Nephron progenitor cell (in vitro differentiated cells): ENCODE results near the gene REL.

ENCODE experiments used
- DNase-seq: peaks from one replicate; pipeline ENCODE4 v3.0.0; 2021
- H3K27ac Mint-ChIP-seq: 2 replicates; pipeline ENCODE4 v1.8.0; 2021; ENCODE audit warnings: mild to moderate bottlenecking, moderate library complexity, mixed read lengths
- H3K27me3 Mint-ChIP-seq: 2 replicates; pipeline ENCODE4 v1.8.0; 2021; ENCODE audit warnings: mild to moderate bottlenecking, low read depth, mixed read lengths; ENCODE audit not compliant: poor library complexity
- H3K36me3 Mint-ChIP-seq: 2 replicates; pipeline ENCODE4 v1.8.0; 2021; ENCODE audit warnings: low read depth, mixed read lengths
- H3K4me1 Mint-ChIP-seq: 2 replicates; pipeline ENCODE4 v1.8.0; 2021; ENCODE audit warnings: mixed read lengths
- H3K4me3 Mint-ChIP-seq: 2 replicates; pipeline ENCODE4 v1.8.0; 2021; ENCODE audit warnings: mild to moderate bottlenecking, moderate library complexity, mixed read lengths
- H3K9me3 Mint-ChIP-seq: 2 replicates; pipeline ENCODE4 v1.8.0; 2021; ENCODE audit warnings: mild to moderate bottlenecking, moderate library complexity, mixed read lengths
- TF ChIP-seq, protein P1 (sequence below): fragments of 200-600 bp; sonication (generic); IDR thresholded peaks from 2 replicates; pipeline ENCODE4 v1.5.0; 2021; ENCODE audit warnings: antibody characterized with exemption

REL gene

DNA sequence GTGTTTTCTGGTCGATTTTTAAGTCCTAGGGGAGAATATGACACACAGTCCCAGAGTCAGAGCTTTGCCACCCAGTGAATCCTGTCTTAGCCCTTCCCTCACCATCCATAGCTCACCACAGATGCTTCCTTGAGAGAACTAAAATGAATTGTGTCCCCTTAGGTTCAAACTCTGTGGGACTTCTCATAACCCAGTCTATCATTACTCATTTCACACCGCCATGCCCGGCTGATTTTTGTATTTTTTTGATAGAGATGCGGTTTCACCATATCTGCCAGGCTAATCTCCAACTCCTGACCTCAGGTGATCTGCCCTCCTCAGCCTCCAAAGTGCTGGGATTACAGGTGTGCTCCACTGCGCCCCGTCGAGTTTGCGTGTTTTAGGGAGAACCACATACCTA, 66.8 kb downstream of the REL start:
- TF ChIP-seq, protein P1, sequence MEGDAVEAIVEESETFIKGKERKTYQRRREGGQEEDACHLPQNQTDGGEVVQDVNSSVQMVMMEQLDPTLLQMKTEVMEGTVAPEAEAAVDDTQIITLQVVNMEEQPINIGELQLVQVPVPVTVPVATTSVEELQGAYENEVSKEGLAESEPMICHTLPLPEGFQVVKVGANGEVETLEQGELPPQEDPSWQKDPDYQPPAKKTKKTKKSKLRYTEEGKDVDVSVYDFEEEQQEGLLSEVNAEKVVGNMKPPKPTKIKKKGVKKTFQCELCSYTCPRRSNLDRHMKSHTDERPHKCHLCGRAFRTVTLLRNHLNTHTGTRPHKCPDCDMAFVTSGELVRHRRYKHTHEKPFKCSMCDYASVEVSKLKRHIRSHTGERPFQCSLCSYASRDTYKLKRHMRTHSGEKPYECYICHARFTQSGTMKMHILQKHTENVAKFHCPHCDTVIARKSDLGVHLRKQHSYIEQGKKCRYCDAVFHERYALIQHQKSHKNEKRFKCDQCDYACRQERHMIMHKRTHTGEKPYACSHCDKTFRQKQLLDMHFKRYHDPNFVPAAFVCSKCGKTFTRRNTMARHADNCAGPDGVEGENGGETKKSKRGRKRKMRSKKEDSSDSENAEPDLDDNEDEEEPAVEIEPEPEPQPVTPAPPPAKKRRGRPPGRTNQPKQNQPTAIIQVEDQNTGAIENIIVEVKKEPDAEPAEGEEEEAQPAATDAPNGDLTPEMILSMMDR = no peak
- Mint-ChIP-seq H3K4me3 (no peak overlapping the region), H3K4me1 (no peaks in the 10 kb centered on the region), H3K9me3 (peaks cover 21% of the 10 kb centered on the region), H3K27me3 (no peaks in the 10 kb centered on the region), H3K36me3 (peaks cover 48% of the 10 kb centered on the region), H3K27ac (no peak overlapping the region)
- DNase-seq = no peak

DNA sequence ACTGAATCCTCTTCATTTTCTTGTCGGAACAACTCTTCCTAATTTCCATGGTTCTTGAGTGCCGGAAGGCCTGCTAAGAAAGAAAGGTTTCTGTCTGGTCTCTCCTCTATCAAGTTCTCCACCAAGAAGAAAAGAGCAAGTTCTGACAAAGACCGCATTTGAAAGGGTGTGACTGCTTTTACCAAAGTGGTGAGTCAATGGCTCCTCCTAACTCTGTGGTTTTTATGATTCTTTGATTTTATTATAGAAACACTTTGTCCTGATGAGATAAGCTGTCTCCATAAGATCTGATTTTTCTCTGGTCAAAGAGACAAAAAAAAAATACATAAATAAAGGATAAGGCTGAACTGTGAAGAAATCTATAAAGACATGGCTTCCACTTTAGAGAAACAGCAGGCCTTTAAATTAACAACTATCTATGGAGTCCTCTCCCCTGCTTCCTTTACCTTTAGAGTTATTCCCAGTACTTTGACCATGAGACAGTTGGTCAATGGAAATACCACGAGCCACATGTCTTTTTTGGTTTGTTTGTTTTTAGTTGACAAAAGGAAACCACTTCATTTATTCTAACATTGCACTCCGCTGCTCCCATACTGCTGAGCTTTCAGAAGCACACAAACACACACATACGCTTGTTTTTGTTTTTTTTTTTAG, 67.7 kb downstream of the REL start:
- Mint-ChIP-seq H3K27me3 (no peaks in the 10 kb centered on the region), H3K27ac (no peak overlapping the region), H3K4me1 (no peaks in the 10 kb centered on the region), H3K4me3 (no peak overlapping the region), H3K36me3 (peaks cover 56% of the 10 kb centered on the region), H3K9me3 (peaks cover 21% of the 10 kb centered on the region)
- TF ChIP-seq, protein P1 = no peak
- no peak for DNase-seq

DNA sequence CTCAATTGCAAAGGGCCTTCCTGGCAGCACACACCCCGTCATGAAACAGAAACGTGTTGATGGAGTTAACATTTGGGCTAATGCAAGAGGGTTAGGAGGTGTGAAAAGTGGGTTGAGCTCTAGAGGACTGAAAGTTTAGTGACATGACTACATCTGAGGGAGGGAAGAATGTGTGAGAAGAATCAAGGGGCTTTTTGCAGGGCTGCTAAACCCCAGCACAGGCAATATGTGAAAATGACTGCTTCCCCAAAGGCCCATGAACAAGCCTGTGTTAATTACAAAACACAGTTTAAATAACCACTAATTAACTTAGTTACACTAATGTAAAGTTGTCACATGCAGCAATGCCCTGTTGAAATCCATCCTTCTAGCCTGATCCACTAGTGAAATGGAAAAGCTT, 72.8 kb downstream of the REL start:
- H3K27ac Mint-ChIP-seq = no peak overlapping the region
- H3K4me1 Mint-ChIP-seq = no peaks in the 10 kb centered on the region
- DNase-seq = no peak
- no peak overlapping the region for H3K4me3 Mint-ChIP-seq
- H3K9me3 Mint-ChIP-seq = peaks cover 15% of the 10 kb centered on the region
- peaks cover 34% of the 10 kb centered on the region for H3K36me3 Mint-ChIP-seq
- TF ChIP-seq, protein P1 = no peak
- H3K27me3 Mint-ChIP-seq = no peaks in the 10 kb centered on the region

GRCh38 chr2:60957224-60957623, 75.8 kb downstream of the REL start:
- Mint-ChIP-seq H3K9me3 (no peaks in the 10 kb centered on the region), H3K27ac (no peak overlapping the region), H3K27me3 (peaks cover 4% of the 10 kb centered on the region), H3K36me3 (peaks cover 14% of the 10 kb centered on the region), H3K4me3 (no peak overlapping the region), H3K4me1 (no peaks in the 10 kb centered on the region)
- TF ChIP-seq, protein P1 = no peak
- no peak for DNase-seq

- H3K9me3 Mint-ChIP-seq = no peaks in the 10 kb centered on the region
- TF ChIP-seq, protein P1 = no peak
- peaks cover 4% of the 10 kb centered on the region for H3K27me3 Mint-ChIP-seq
- no peak overlapping the region for H3K4me3 Mint-ChIP-seq
- no peak overlapping the region for H3K27ac Mint-ChIP-seq
- no peak for DNase-seq
- H3K36me3 Mint-ChIP-seq = peaks cover 13% of the 10 kb centered on the region
- H3K4me1 Mint-ChIP-seq = no peaks in the 10 kb centered on the region
These were observed 76.3 kb downstream of the REL start for GRCh38 chr2:60957643-60958042.

DNA sequence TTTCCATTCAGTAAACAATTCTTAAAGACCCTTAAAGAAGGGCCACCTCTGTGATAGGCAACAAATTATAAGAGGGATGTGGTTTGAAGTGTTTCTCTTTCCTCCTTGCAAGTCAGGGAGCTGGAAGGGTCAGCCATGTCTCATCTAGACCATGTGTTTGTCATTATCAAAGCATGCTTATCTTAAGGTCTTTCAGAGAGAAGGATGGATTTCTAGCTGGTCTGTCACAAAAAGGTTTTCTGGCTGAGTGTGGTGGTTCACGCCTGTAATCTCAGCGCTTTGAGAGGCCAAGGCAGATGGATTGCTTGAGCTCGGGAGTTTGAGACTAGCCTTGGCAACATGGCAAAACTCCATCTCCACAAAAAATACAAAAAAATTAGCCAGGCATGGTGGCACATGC, 77.0 kb downstream of the REL start:
- Mint-ChIP-seq H3K4me3 (no peak overlapping the region), H3K27me3 (peaks cover 4% of the 10 kb centered on the region), H3K27ac (no peak overlapping the region), H3K4me1 (no peaks in the 10 kb centered on the region), H3K9me3 (no peaks in the 10 kb centered on the region), H3K36me3 (peaks cover 6% of the 10 kb centered on the region)
- TF ChIP-seq, protein P1 = no peak
- no peak for DNase-seq
